ENCODE measurements around the gene GDPD4. TPM values are rescaled to one million over a fixed set of nuclear protein-coding genes. Genes with fewer than 3 reads are reported as not detected.

The GDPD4 gene
- total and polyA plus RNA-seq, 9 of the 15 experiments (the other 6 are each of a cell fraction or from before 2014, with no cell fraction given): 0.40 TPM; not detected in 8

GRCh38 chr11:77167791-77168190 lies 133.7 kb downstream of the GDPD4 start:
- Histone ChIP-seq H3K27me3 (ENCODE audit: control insufficient read depth in 2 of 2, insufficient read depth in 2 of 2, low read length in 2 of 2) (peaks cover 3 to 43% of the 10 kb centered on the region in 2 experiments; a peak in 4 of 5 replicates), H3K27ac (ENCODE audit: extremely low read depth, low read depth, low read length) (no peak overlapping the region), H3K4me1 (replicated peaks in 1 of 2; ENCODE audit: control insufficient read depth in 2 of 2, insufficient read depth in 2 of 2, low read length in 2 of 2) (peaks cover 6 to 13% of the 10 kb centered on the region in 2 experiments; a peak in 4 of 5 replicates), H3K79me2 (ENCODE audit: control insufficient read depth, insufficient read depth, low read length) (no peaks in the 10 kb centered on the region), H3K4me3 (no peak overlapping the region), H3K4me2 (ENCODE audit: insufficient read depth, low read length) (no peak overlapping the region), H2AFZ (ENCODE audit: low read depth, low read length) (no peak overlapping the region), H3K9ac (ENCODE audit: insufficient read depth in 1 of 2, low read depth in 2 of 2, low read length in 2 of 2) (no peak overlapping the region), H3K9me3 (replicated peaks; ENCODE audit: control insufficient read depth, insufficient read depth, low read depth, low read length) (no peaks in the 10 kb centered on the region), H3K9me1 (ENCODE audit: control insufficient read depth, insufficient read depth, low read length) (peaks cover 3% of the 10 kb centered on the region), H4K20me1 (replicated peaks; ENCODE audit: control insufficient read depth, insufficient read depth, low read length) (0 out of 2 replicates have a peak, but pooled peaks cover 3% of the 10 kb centered on the region), H3K36me3 (ENCODE audit: control insufficient read depth, insufficient read depth, low read length) (no peaks in the 10 kb centered on the region)
- POLR2A ChIA-PET: interaction anchor here (0.9 kb wide), 1 partner anchor 8 kb away, joined by 3 read pairs; no protein-coding TSS in a partner anchor
- BruUV-seq (replicated peaks): no TSS peak
- FAIRE-seq (no peak), DNase-seq (ENCODE audit: extremely low read depth in 1 of 4, low spot score in 3 of 4) (no peak), ATAC-seq (no peak)
- TF ChIP-seq ZNF12 (CRISPR knock-in tag; IDR thresholded peaks at IDR 0.05) (no peak), SAP30 (IDR thresholded peaks at IDR 0.05; ENCODE audit: borderline replicate concordance, insufficient read depth, low read depth, low read length, poor library complexity, severe bottlenecking) (no peak), RBM25 (IDR thresholded peaks at IDR 0.05; ENCODE audit: low read depth, low read length, severe bottlenecking) (no peak), TCF7 (IDR thresholded peaks at IDR 0.05; ENCODE audit: borderline replicate concordance) (no peak), BRD4 (IDR thresholded peaks at IDR 0.05) (no peak), GTF2F1 (IDR thresholded peaks at IDR 0.05; ENCODE audit: low read depth, low read length) (no peak), ZNF77 (CRISPR knock-in tag; IDR thresholded peaks at IDR 0.05) (no peak), ZNF217 (CRISPR knock-in tag; IDR thresholded peaks at IDR 0.05) (no peak), SMAD1 (IDR thresholded peaks at IDR 0.05; ENCODE audit: low read depth, low read length, partially characterized antibody) (no peak), ZBED1 (IDR thresholded peaks at IDR 0.05) (no peak), ARNT (IDR thresholded peaks at IDR 0.05) (no peak), HIVEP1 (CRISPR knock-in tag; IDR thresholded peaks at IDR 0.05) (no peak), SMAD3 (CRISPR knock-in tag; conservative IDR thresholded peaks at IDR 0.05) (no peak), ZNF431 (CRISPR knock-in tag; IDR thresholded peaks at IDR 0.05) (no peak), ZNF444 (CRISPR knock-in tag; IDR thresholded peaks at IDR 0.05) (no peak), FOXA3 (CRISPR knock-in tag; conservative IDR thresholded peaks at IDR 0.05 in 1 of 2, IDR thresholded peaks at IDR 0.05 in 1 of 2) (no peak), ZNF124 (CRISPR knock-in tag; IDR thresholded peaks at IDR 0.05) (no peak), SIN3B (IDR thresholded peaks at IDR 0.05; ENCODE audit: low read depth) (no peak), TCF3 (CRISPR knock-in tag; IDR thresholded peaks at IDR 0.05) (no peak), ETV6 (IDR thresholded peaks at IDR 0.05; ENCODE audit: borderline replicate concordance in 1 of 2, low read depth in 2 of 2, low read length in 1 of 2) (no peak), ETV6 (CRISPR knock-in tag; IDR thresholded peaks at IDR 0.05; ENCODE audit: borderline replicate concordance) (no peak)
- intact Hi-C loops (cut with micrococcal nuclease) (no loop called here), in situ Hi-C loops (cut with MboI) (no loop called here)
- WGBS (ENCODE audit: insufficient coverage, low coverage, missing lambda C conversion rate): 1% methylated on average over 8 of the region's 8 CpGs
- CTCF ChIA-PET (ENCODE audit: low intra/inter-chr PET ratio): no interaction called here
